ENCODE data around the gene ZNF593OS.

ZNF593OS gene

GRCh38 chr1:26182383-26182696 is 10.7 kb upstream of the ZNF593OS start:
- DNase-seq, result no peak

GRCh38 chr1:26181586-26182382 is 10.2 kb upstream of the ZNF593OS start:
- DNase-seq, result no peak

- no peak for DNase-seq
These were observed 8.4 kb upstream of the ZNF593OS start for GRCh38 chr1:26180010-26180506.

GRCh38 chr1:26177182-26177684 is 5.6 kb upstream of the ZNF593OS start, which contains the start of gene CNKSR1:
Gene CNKSR1 (plus strand): TSS chr1:26177491. CDS start chr1:26177548, 57 bp downstream.
- no peak for DNase-seq

GRCh38 chr1:26175346-26175745 is 3.7 kb upstream of the ZNF593OS start:
- no peak for DNase-seq

GRCh38 chr1:26170472-26170821 is 1.2 kb downstream of the ZNF593OS start:
- no peak for DNase-seq

- DNase-seq, result peak; percentile 90
These were observed 1.8 kb downstream of the ZNF593OS start, which contains the start of gene ZNF593 for GRCh38 chr1:26169669-26170471. Gene ZNF593 (plus strand): TSS chr1:26169908. CDS start chr1:26169984, 76 bp downstream.

GRCh38 chr1:26169198-26169554 is 2.5 kb downstream of the ZNF593OS start:
- no peak for DNase-seq

- DNase-seq, result no peak
These were observed 3.0 kb downstream of the ZNF593OS start, which contains the start of gene C1orf232 for GRCh38 chr1:26168410-26169197. Gene C1orf232 (minus strand): TSS chr1:26168963. CDS start chr1:26168499, 464 bp downstream.

- no peak for DNase-seq
These were observed 4.8 kb downstream of the ZNF593OS start for GRCh38 chr1:26166719-26167281.

GRCh38 chr1:26164861-26165842 is 6.5 kb downstream of the ZNF593OS start:
- DNase-seq, result no peak

GRCh38 chr1:26164036-26164860 is 7.4 kb downstream of the ZNF593OS start:
- peak; percentile 60 for DNase-seq

- no peak for DNase-seq
These were observed 8.0 kb downstream of the ZNF593OS start for GRCh38 chr1:26163684-26164035.

GRCh38 chr1:26162220-26162709 is 9.4 kb downstream of the ZNF593OS start:
- DNase-seq, result no peak

- peak; percentile 38 for DNase-seq
These were observed 10.0 kb downstream of the ZNF593OS start for GRCh38 chr1:26161415-26162219.

GRCh38 chr1:26160527-26161414 is 10.9 kb downstream of the ZNF593OS start:
- DNase-seq, result no peak

GRCh38 chr1:26159743-26160039 is 11.9 kb downstream of the ZNF593OS start:
- DNase-seq, result no peak

Measured in activated CD8-positive, alpha-beta memory T cell treated with anti-CD3 and anti-CD28 coated beads, Interleukin-2, amount 50 U/mL, for 4 hours (primary cell).